Left colon (tissue), 2 donors: ENCODE results near the gene FAM162A. TPM values are rescaled to one million over a fixed set of nuclear protein-coding genes. Genes with fewer than 3 reads are reported as not detected.
"Not testable (repeated sequence)": the region's sequence is repeated elsewhere in the genome, so short reads cannot be mapped to it uniquely, and the experiment has no call there.

ENCODE experiments used
- ATAC-seq: fragments of 200-7000 bp; cut with Tn5 transposase; one replicate; pipeline ENCODE4 v1.9.1; 2020; ENCODE audit warnings: mild to moderate bottlenecking, moderate library complexity
- DNase-seq, 2 donors: peaks; one replicate each; pipeline ENCODE4 v3.0.0-alpha.2; 2020
- intact Hi-C, 2 donors: fragments of 100-400 bp; cut with DNase I in 1 of 2; cut with micrococcal nuclease in 1 of 2; formaldehyde crosslinking; loops; one replicate each; pipeline versions ENCODE4 v1.11.2 to v1.14.0; 2022; cut with DNase I, micrococcal nuclease
- long read RNA-seq: library from polyadenylated mRNA; unstranded; transcript quantifications from one replicate; pipeline ENCODE4 v2.0.0, GENCODE V29; 2021
- total RNA-seq, 2 donors: library from RNA; stranded (reverse); fragmentation: NEBNext Ultra II Directional; extraction: Animal tissue kit (Norgen Biotek cat#: 25700); gene quantifications; one replicate each; pipeline ENCODE4 v1.2.1, GENCODE V29; 2021
- donor health status: DM: no; HTN: no; CAD: no.
- donor health status: DM: yes; HTN: yes; CAD: no.

Gene FAM162A, protein sequence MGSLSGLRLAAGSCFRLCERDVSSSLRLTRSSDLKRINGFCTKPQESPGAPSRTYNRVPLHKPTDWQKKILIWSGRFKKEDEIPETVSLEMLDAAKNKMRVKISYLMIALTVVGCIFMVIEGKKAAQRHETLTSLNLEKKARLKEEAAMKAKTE
- 100 to 1,000 TPM; 207 to 212 TPM for total RNA-seq
- long read RNA-seq, transcript FAM162A-203 (5 exons, 3,052 nt), result major isoform, 108 of 120 reads
- long read RNA-seq, partial matches to known transcripts, result 2 of 120 reads
- long read RNA-seq, other reads (novel, unspliced or antisense), result 7 of 120 reads

DNA sequence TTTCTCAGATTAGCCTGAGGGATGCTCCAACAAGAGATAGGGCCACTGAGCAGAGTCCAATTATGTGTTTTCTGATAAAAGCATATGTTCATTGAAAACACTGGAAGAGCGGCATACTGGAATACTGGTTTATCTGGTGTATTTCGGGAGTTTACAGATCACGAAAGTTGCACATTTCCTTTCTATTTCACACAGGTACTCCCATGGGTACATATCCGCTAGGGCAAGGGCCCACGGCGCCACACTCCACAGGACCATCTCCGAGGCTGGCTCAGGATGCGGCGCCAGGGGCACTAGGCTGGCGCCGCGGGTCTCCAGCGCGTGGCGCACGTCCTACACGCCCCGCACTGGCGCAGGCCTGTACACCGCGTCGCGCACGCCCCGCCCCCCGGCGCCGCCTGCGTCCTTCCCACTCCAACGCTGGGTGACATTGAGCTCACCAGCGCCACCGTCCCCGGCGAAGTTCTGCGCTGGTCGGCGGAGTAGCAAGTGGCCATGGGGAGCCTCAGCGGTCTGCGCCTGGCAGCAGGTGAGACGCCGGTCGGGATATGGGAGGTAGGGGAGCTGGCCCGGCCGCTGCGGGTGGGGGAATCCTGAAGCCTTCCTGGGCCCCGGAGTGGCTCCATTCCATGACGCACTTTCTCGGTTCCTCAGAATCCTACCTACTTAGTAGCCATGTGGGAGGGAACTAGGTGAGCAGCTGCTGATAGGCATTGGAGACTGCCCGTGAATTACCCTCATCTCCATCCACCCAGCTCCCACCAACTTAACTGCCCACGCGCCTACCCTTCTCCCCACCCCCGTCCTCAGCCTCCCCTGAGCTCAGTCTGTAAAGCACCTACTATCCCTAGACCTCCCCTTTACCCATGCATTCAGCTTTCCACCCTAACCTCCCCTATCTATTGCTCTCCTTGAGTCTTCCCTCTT lies at the start of gene FAM162A:
Gene FAM162A (plus strand): TSS at position 412 of the 927 bp plus-strand sequence. CDS start 84 bp downstream, at position 496.
- intact Hi-C loops, result no loop called here
- DNase-seq (peak; percentile 93 to 97), ATAC-seq (peak; percentile 89)

DNA sequence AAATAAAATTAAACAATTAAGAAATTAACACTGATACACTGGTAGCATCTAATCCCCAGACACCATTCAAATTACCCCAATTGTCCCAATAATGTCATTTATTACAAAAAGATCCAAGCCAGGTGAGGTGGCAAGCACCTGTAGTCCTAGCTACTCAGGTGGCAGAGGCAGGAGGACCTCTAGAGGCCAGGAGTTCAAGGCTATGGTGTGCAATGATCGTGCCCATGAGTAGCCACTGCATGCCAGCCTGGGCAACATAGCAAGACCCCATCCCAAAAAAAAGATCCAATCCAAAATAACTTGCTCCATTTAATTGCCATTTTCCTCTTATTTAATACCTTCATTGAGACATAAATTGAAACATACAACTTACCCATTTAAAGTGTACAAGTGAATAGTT lies 41.2 kb upstream of the FAM162A start:
- ATAC-seq (no peak), DNase-seq (no peak)
- intact Hi-C loops, result no loop called here

DNA sequence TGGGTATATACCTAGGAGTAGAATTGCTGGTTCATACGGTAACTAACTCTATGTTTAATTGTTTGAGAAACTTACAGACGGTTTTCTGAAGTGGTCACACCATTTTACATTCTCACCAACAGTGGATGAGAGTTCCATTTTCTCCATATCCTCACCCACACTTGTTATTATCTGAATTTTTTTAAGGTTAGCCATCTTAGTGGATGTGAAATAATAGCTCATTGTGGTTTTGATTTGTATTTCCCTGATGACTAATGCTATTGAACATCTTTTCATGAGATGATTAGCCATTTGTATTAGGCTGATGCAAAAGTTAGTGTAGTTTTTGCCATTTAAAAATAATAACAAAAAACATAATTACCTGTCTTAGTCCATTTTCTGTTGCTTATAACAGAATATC lies 40.3 kb upstream of the FAM162A start:
- ATAC-seq (no peak), DNase-seq (no peak)
- intact Hi-C loops, result no loop called here

DNA sequence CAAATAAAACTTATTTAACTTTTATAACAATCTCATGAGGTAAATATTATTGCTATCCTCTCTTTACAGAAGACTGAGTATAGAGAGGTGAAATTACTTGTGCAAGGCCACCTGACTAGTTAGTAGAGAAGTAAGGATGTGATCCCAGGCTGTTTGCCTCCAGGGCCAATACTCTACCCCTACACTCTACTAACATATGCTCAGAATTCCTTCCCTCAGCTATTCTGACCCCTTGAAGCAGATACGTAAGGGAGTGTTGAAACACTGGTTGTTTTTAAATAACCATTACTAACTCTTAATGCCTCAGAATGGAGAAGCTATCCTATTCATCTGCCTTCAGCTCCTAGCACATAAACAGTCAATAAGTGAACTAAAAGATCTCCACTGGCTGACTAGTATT lies 34.8 kb upstream of the FAM162A start:
- DNase-seq (no peak), ATAC-seq (no peak)
- intact Hi-C loops, result no loop called here

DNA sequence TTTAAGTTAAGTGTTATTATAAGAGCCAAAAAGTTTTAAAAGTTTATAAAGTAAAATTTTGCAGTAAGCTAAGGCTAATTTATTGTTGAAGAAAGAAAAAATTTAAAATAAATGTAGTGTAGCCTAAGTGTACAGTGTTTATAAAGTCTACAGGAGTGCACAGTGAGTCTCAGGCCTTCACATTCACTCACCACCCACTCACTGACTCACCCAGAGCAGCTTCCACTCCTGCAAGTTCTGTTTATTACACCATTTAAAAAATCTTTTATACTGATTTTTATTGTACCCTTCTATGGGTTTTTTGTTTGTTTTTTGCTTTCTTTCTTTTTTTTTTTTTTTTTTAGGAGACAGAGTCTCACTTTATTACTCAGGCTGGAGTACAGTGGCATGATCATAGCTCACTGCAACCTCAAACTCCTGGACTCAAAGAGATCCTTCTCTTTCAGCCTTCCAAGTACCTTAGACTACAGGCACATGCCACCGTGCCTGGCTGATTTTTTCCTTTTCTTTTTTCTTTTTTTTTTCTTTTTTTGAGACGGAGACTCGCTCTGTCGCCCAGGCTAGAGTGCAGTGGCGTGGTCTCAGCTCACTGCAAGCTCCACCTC lies 33.1 kb upstream of the FAM162A start:
- ATAC-seq (peak; percentile 82), DNase-seq (no peak)
- intact Hi-C loops, result no loop called here

DNA sequence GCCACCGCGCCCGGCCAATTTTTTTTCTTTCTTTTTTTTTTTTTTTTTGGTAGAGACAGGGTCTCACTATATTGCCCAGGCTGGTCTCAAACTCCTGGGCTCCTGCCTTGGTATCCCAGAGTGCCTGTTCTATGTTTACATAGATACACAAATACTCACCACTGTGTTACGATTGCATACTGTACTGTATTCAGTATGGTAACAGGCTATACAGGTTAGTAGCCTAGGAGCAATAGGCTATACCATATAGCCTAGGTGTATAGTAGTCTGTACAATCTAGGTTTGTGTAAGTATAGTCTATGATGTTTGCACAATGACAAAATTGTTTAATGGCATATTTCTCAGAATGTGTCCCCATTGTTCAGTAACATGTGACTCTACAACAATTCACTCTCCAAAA lies 32.4 kb upstream of the FAM162A start:
- DNase-seq, result no peak
- intact Hi-C loops, result no loop called here

DNA sequence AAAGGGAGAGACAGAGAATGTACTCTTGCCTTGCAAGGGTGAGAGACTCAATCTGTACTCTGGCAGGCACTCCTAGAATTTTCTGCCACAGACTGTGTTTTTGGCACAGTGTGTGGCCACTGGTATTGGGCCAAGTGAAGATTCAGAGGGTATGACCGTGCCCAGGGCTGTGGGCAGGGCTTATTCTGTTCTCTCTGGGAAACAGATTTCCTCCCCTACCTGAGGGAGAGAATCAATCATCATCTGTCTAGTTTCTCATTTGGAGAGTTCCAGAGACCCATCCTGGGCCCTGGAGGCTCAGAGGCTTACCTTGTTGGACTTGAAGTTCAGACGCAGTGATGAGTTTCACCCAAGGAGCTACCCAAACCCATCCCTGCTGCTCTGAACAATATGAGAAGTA lies 30.8 kb upstream of the FAM162A start:
- DNase-seq (no peak), ATAC-seq (no peak)
- intact Hi-C loops, result no loop called here

More for the DNA sequence above, 32.4 kb upstream of the FAM162A start:
- ATAC-seq, result peak; percentile 77

DNA sequence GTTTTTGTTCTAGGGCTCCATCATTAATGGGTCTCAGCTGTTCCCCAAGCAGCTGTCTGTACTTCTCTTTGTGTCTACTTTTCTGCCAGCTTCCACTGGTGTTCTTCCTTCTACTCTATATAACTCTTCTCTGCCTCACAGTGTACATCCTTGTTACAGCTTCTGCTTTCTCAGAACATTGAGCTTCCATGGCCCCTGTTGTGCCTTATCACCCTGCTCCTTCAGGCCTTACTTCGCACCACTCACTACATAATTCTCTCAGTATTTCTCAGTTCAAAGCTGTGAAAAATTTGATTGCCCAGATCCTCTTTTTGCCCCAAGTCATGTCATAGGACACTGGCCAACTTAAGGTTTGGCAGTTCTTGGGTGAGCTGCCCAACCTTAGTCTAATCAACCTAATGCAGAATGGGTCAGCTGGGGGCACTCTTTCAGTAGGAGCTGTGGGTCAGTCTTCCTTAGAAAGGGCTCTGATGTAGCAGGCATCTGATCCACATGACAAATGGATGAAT lies 30.0 kb upstream of the FAM162A start:
- ATAC-seq (no peak), DNase-seq (no peak)
- intact Hi-C loops, result no loop called here

DNA sequence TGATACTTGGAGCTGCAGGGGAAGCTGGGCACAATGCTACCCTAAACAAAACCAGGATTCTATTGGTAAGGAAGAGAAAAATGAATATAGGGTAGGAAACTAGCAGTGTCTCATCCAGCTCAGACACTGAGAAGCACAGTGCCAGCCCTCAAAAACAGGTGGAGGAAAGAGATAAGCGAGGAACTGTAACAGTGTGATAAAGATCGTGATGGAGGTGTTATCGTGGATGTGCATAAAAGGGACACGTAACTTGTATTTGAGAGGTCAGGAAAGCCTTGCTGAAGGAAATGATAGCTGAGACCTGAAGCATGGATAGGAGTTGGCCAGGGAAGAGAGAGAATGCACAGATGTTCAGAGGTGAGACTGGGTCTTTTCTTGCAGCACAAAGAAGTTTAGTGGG lies 28.4 kb upstream of the FAM162A start:
- no peak for ATAC-seq
- intact Hi-C loops, result no loop called here
- no peak for DNase-seq

DNA sequence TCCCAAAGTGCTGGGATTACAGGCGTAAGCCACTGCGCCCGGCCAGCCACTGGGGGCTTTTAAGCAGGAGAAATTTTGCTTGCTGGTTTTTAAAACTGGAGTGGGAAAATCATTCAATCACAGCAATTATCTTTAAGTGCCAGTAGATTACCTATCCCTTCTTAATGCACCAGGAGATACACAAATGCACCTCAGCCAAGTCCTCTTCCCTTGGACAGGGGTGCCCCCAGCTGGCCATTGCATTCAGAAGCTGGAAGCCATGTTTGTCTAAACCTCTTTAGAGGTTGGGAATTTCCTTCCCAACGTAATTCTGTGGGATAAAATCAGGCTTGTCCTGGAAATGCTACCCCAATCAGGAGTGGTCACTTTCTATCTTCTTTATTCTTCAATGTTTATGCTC lies 27.6 kb upstream of the FAM162A start:
- intact Hi-C loops, result no loop called here
- DNase-seq (peak; percentile 61 to 78), ATAC-seq (peak; percentile 76)

DNA sequence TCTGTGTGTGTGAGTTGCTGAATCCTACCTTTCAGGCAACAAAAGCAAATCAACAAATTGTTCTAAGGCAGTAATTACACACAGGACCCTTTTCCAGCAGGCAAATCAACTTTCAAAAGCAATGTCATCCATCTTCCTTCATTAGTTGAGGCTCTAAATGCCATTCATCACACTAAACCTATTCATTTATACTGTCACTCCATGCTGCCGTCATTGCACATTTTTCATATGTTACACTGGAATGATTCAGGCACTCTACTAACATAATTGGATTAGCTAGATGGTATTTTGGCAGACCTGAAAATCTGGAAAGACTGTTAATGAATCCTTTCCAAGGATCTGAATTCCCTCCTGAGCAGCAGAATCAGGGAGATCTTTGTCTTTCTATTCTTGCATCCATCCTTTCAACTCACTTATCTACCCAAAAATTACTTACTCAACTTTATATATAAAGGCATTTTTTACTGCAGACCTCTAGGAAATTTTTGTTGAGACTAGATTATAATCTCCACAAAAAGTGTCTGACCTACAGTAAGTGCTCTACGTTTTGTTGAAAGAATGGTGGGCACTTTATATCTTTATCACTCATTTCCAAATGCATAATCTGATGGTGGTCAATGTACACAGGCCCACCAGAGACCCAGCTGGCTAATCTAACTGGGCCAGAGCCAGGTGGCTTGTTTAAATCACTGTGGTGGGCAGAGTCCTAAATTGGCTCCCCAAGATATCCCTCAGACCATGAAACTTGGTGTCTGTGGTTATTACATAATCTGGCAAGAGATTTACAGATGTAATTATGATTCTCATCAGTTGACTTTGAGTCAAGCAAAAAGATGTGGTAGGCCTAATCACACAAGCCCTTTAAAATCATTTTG lies 25.9 kb upstream of the FAM162A start:
- DNase-seq (no peak), ATAC-seq (no peak)
- intact Hi-C loops, result no loop called here

DNA sequence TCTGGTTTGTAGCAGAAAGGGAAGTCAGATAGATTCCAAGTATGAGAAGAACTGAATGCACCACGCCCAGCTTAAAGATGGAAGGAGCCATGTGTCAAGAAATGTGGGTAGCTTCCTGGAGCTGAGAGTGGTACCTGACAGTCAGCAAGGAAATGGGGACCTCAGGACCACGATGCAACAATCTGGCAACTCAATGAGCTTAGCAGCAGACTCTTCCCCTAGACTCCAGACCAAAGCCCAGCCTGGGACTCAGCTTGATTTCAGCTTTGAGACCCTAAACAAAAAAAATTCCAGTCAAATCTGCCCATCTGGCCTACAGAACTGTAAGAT lies 25.3 kb upstream of the FAM162A start:
- DNase-seq (no peak), ATAC-seq (no peak)
- intact Hi-C loops, result no loop called here

DNA sequence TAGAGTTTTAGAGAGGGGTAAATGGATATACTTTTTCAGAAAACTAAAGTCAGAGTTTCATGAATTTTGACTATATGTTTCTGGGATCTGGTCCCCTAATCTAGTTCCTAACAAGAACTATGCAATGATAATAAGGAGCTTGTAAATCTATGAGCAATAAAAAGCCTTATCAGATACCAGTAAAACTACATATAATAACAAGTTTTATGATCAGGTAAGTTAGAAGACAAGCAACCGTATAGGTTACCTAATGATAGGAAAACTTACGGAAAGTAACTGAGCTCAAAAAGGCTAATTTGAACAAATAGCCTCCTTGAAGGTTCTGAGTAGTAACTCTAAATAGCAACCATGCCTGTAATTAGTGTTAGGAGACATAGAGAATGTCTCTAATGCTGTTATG lies 22.0 kb upstream of the FAM162A start:
- peak; percentile 63 for ATAC-seq
- no peak for DNase-seq
- intact Hi-C loops, result no loop called here

DNA sequence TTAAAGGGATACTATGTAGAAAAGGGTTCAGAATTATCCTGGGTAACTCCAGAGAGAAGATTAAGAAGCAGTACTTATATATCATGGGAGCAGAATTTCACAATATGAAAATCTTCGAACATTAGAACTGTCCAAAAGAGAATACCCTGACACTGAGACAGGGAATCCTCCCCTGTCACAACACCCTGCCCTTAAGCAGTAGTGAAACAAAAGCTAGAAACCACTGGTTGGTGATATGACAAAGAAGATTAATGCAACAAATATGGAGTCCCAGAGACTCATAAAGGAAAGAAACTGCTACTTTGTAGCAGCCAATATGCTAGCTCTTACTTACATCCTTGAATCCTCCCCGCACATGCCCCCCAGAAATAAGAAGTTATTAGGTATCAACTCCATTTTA lies 19.5 kb upstream of the FAM162A start:
- intact Hi-C loops, result no loop called here
- DNase-seq, result no peak
- no peak for ATAC-seq

DNA sequence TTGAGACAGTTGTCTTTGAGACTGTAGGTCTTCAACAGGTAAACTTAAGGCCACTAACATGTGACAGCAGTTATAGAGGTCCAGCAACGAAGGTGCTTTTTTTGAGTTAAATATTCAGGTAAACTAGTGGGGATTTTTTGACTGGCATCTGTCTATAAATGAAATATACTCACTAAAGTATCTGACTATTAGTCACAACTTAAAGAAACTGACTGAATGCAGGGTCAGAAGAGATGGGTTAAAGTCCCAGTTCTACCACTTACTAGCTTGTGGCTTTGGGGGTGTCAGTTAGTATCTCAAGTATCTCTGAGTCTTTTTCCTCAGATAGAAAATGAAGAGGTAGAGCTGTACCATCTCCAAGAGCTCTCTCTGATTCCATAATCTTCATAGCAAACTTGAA lies 18.9 kb upstream of the FAM162A start:
- DNase-seq, result no peak
- ATAC-seq, result no peak
- intact Hi-C loops, result no loop called here

DNA sequence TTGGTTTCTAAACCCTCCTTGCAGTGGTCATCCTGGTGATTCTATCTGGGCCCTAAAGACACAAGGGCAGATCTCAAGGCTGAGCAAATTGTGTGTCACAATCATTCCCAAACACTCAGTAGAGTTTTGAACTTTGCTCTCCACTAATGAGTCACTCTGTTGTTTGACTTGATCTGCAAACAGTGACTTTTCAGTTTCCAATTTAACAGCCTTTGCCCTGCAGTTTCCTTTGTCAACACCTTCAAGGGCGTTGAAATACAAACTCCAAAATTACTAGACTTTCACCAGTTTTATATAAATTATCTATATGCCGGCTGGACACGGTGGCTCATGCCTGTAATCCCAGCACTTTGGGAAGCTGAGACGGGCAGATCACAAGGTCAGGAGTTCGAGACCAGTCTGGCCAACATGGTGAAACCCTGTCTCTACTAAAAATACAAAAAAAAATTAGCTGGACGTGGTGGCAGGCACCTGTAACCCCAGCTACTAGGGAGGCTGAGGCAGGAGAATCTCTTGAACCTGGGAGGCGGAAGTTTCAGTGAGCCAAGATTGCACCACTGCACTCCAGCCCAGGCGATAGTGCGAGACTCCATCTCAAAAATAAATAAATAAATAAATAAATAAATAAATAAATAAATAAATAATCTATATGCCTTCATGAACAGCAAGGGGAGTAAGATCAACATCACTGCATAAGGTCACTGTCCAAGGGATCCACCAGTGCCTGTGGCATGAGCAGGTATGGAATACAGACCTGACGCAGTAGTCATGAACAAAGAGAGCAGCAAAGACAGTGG lies 18.2 kb upstream of the FAM162A start:
- ATAC-seq (peak; percentile 78), DNase-seq (peak in 1 of 2 donors; percentile 39)
- intact Hi-C loops, result not testable (repeated sequence)

DNA sequence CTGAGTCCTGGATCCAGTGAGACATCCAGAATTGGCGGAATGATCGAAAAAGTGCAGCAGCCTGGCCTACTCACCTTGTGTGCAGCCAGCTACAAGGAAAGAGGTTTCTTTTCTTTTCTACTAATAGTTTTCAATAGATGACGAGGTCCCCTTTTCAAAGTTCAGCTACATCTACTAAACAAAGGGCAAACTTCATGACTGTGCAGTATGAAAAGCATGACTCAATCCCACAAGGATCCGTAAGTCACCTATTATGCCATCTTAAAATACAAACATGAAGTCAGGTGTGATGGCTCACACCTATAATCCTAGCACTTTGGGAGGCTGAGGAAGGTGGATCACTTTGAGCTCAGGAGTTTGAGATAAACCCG lies 17.6 kb upstream of the FAM162A start:
- DNase-seq (no peak), ATAC-seq (peak; percentile 33)
- intact Hi-C loops, result no loop called here

DNA sequence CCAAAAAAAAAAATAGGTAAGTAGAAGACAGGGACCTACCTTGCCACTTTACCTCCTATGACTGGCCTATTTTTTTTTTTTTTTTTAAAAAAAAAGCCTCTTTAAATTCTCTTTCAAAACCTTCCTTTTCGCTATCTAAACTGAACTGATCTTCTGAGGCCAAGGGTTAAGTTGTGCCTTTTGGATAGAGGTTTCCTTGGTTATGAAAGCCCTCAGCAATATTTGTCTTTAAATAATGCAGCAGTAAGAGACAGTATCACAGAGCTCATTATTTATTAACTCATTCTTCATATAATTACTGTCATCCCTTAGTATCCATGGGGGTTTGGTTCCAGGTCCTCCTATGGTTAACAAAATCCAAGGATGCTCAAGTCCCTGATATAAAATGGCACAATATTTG lies 9.9 kb upstream of the FAM162A start:
- ATAC-seq, result no peak
- DNase-seq, result no peak
- intact Hi-C loops, result no loop called here
